Measurements from ENCODE around the gene PAN3. TPM values are rescaled to one million over a fixed set of nuclear protein-coding genes. Genes with fewer than 3 reads are reported as not detected.

The PAN3 gene
- total RNA-seq, 6 donors from 2014 or later: 30.2 to 69.1 (median 34.1) TPM

GRCh38 chr13:28177877-28178276 is 39.5 kb downstream of the PAN3 start:
- H3K27me3 ChIP-seq: no peaks in the 10 kb centered on the region
- peaks cover 0 to 18% (median 0%) of the 10 kb centered on the region in 4 donors for H3K36me3 ChIP-seq
- no peaks in the 10 kb centered on the region for H3K9me3 ChIP-seq
- no peak for TF ChIP-seq EP300 (IDR thresholded peaks at IDR 0.05)
- no peak for TF ChIP-seq POLR2A (IDR thresholded peaks at IDR 0.05)
- TF ChIP-seq, protein P1, sequence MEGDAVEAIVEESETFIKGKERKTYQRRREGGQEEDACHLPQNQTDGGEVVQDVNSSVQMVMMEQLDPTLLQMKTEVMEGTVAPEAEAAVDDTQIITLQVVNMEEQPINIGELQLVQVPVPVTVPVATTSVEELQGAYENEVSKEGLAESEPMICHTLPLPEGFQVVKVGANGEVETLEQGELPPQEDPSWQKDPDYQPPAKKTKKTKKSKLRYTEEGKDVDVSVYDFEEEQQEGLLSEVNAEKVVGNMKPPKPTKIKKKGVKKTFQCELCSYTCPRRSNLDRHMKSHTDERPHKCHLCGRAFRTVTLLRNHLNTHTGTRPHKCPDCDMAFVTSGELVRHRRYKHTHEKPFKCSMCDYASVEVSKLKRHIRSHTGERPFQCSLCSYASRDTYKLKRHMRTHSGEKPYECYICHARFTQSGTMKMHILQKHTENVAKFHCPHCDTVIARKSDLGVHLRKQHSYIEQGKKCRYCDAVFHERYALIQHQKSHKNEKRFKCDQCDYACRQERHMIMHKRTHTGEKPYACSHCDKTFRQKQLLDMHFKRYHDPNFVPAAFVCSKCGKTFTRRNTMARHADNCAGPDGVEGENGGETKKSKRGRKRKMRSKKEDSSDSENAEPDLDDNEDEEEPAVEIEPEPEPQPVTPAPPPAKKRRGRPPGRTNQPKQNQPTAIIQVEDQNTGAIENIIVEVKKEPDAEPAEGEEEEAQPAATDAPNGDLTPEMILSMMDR (IDR thresholded peaks at IDR 0.05): no peak
- no peak for TF ChIP-seq POLR2AphosphoS5 (IDR thresholded peaks at IDR 0.05)
- H3K27ac ChIP-seq: no peak overlapping the region
- no peak overlapping the region for H3K4me3 ChIP-seq
- no peaks in the 10 kb centered on the region for H3K4me1 ChIP-seq
- 83 to 91% methylated on average over 1 of the region's 1 CpG for WGBS, 2 donors
- DNase-seq: no peak
- ATAC-seq (ENCODE audit: low FRiP score in 2 of 2): no peak

DNA sequence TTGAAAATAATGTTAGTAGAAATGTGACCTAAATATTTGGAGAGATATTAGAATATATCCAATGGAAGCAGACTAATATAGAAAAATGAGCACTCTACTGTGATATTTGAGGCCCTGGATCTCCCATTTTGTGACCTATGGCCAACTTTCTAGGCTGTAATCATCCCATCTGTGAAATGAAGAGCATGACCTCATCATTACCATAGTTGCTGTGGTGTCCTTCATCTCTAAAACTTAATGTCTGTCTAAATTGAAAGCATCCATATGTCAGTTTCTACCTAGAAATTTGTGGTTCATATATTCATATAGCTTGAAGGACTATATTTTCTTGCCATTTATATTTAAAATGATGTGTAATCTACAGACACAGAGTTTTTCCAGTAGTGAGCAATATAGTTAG is 41.6 kb downstream of the PAN3 start:
- Histone ChIP-seq H3K4me1 (no peaks in the 10 kb centered on the region), H3K9me3 (no peaks in the 10 kb centered on the region), H3K4me3 (no peak overlapping the region), H3K27ac (no peak overlapping the region), H3K27me3 (no peaks in the 10 kb centered on the region), H3K36me3 (peaks cover 0 to 16% (median 0%) of the 10 kb centered on the region in 4 donors)
- ATAC-seq (ENCODE audit: low FRiP score in 2 of 2) (no peak), DNase-seq (no peak)
- TF ChIP-seq POLR2A (IDR thresholded peaks at IDR 0.05) (no peak), EP300 (IDR thresholded peaks at IDR 0.05) (no peak)

GRCh38 chr13:28181413-28181812 is 43.1 kb downstream of the PAN3 start:
- no peak for ATAC-seq (ENCODE audit: low FRiP score in 2 of 2)
- Histone ChIP-seq H3K27me3 (no peaks in the 10 kb centered on the region), H3K4me1 (no peaks in the 10 kb centered on the region), H3K36me3 (peaks cover 0 to 13% (median 0%) of the 10 kb centered on the region in 4 donors), H3K27ac (no peak overlapping the region), H3K9me3 (no peaks in the 10 kb centered on the region), H3K4me3 (no peak overlapping the region)
- no peak for DNase-seq
- TF ChIP-seq, protein P1 (IDR thresholded peaks at IDR 0.05): no peak
- TF ChIP-seq POLR2AphosphoS5 (IDR thresholded peaks at IDR 0.05) (no peak), EP300 (IDR thresholded peaks at IDR 0.05) (no peak), POLR2A (IDR thresholded peaks at IDR 0.05) (no peak)
- WGBS, 2 donors: 92 to 93% methylated on average over 2 of the region's 2 CpGs

DNA sequence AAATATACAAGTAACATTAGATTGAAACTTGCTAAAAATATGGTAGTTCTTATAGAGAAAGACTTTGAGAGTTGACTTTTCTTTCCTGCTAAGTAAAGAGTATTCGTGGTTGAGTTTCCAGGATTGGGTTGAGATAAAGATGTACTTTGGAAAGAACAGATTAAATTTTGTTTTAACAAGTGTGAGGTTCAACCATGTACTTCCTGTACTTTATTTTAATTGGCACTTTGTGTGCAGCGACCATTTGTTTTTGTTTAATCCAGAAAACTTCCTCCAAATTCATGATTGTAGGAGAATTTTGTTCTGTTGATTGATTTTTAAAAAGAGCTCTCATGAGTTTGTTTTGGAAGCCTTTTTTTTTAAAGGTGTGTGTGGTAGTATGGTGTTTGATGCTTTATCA is 46.9 kb downstream of the PAN3 start:
- ATAC-seq (ENCODE audit: low FRiP score in 2 of 2) (no peak), DNase-seq (no peak)
- Histone ChIP-seq H3K9me3 (no peaks in the 10 kb centered on the region), H3K27ac (no peak overlapping the region), H3K27me3 (no peaks in the 10 kb centered on the region), H3K36me3 (no peaks in the 10 kb centered on the region), H3K4me1 (no peaks in the 10 kb centered on the region), H3K4me3 (no peak overlapping the region)
- TF ChIP-seq EP300 (IDR thresholded peaks at IDR 0.05) (no peak), POLR2A (IDR thresholded peaks at IDR 0.05) (no peak), POLR2AphosphoS5 (IDR thresholded peaks at IDR 0.05) (no peak)
- TF ChIP-seq, protein P1 (IDR thresholded peaks at IDR 0.05): no peak
- WGBS, 2 donors: 36% methylated on average over 2 of the region's 2 CpGs

DNA sequence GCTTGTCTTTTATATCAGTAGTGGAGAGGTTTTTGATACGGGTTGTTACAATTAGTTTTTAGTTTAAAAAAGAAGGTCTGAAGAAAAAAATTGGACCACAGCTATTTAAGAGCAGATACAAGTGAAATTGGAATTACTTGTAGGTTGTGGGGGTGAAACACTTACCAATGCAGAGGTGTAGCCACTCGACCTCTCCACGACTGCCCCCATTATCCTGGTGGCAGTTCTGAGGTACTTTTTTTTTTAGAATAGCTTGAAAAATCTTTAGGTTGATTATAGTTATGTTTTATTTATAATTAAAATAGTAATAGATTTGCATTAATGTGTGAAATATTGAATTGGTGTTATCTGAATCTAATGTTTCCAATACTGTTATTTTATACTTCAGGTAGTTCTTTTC is 60.7 kb downstream of the PAN3 start:
- DNase-seq (no peak), ATAC-seq (ENCODE audit: low FRiP score in 2 of 2) (no peak)
- no peaks in the 10 kb centered on the region for H3K4me1 ChIP-seq
- H3K4me3 ChIP-seq: no peak overlapping the region
- no peaks in the 10 kb centered on the region for H3K27me3 ChIP-seq
- no peak overlapping the region for H3K27ac ChIP-seq
- no peaks in the 10 kb centered on the region for H3K9me3 ChIP-seq
- WGBS, 2 donors: 93 to 94% methylated on average over 3 of the region's 3 CpGs
- TF ChIP-seq, protein P1 (IDR thresholded peaks at IDR 0.05): no peak
- TF ChIP-seq POLR2A (IDR thresholded peaks at IDR 0.05): no peak
- TF ChIP-seq EP300 (IDR thresholded peaks at IDR 0.05): no peak
- no peak for TF ChIP-seq POLR2AphosphoS5 (IDR thresholded peaks at IDR 0.05)
- peaks cover 0 to 31% (median 2%) of the 10 kb centered on the region in 4 donors for H3K36me3 ChIP-seq
